Measurements from ENCODE around the gene OPCML. TPM values are rescaled to one million over a fixed set of nuclear protein-coding genes. Genes with fewer than 3 reads are reported as not detected.

Gene OPCML
- total RNA-seq, 2 experiments from 2014 or later: not detected

GRCh38 chr11:132792341-132793140 lies 739.8 kb downstream of the OPCML start:
- Mint-ChIP-seq H3K27me3 (no peaks in the 10 kb centered on the region), H3K9me3 (no peaks in the 10 kb centered on the region), H3K27ac (no peak overlapping the region), H3K4me3 (no peak overlapping the region), H3K4me1 (no peaks in the 10 kb centered on the region), H3K36me3 (no peaks in the 10 kb centered on the region)
- DNase-seq (no peak), ATAC-seq (ENCODE audit: low read depth) (no peak)
- POLR2A ChIA-PET: no interaction called here

GRCh38 chr11:132790971-132791370 lies 741.3 kb downstream of the OPCML start:
- Mint-ChIP-seq H3K4me3 (no peak overlapping the region), H3K4me1 (no peaks in the 10 kb centered on the region), H3K36me3 (peaks cover 1% of the 10 kb centered on the region), H3K27ac (no peak overlapping the region), H3K27me3 (no peaks in the 10 kb centered on the region), H3K9me3 (no peaks in the 10 kb centered on the region)
- POLR2A ChIA-PET: no interaction called here
- ATAC-seq (ENCODE audit: low read depth) (no peak), DNase-seq (no peak)

GRCh38 chr11:132790466-132790865 lies 741.8 kb downstream of the OPCML start:
- no peak for ATAC-seq (ENCODE audit: low read depth)
- peaks cover 1% of the 10 kb centered on the region for H3K36me3 Mint-ChIP-seq
- H3K4me3 Mint-ChIP-seq: no peak overlapping the region
- H3K27ac Mint-ChIP-seq: no peak overlapping the region
- H3K27me3 Mint-ChIP-seq: no peaks in the 10 kb centered on the region
- no peaks in the 10 kb centered on the region for H3K9me3 Mint-ChIP-seq
- no peak for DNase-seq
- H3K4me1 Mint-ChIP-seq: no peaks in the 10 kb centered on the region
- POLR2A ChIA-PET: no interaction called here

- ATAC-seq (ENCODE audit: low read depth) (no peak), DNase-seq (no peak)
- POLR2A ChIA-PET: interaction anchor here (0.6 kb wide), 1 partner anchor 137 kb away, joined by 3 read pairs; no protein-coding TSS in a partner anchor
- Mint-ChIP-seq H3K4me3 (no peak overlapping the region), H3K36me3 (peaks cover 1% of the 10 kb centered on the region), H3K9me3 (no peaks in the 10 kb centered on the region), H3K27ac (no peak overlapping the region), H3K27me3 (no peaks in the 10 kb centered on the region), H3K4me1 (no peaks in the 10 kb centered on the region)
Measured at GRCh38 chr11:132788816-132789325, 743.4 kb downstream of the OPCML start.

GRCh38 chr11:132785878-132786277 lies 746.4 kb downstream of the OPCML start:
- no peak for DNase-seq
- no peak overlapping the region for H3K27ac Mint-ChIP-seq
- H3K9me3 Mint-ChIP-seq: no peaks in the 10 kb centered on the region
- H3K36me3 Mint-ChIP-seq: peaks cover 1% of the 10 kb centered on the region
- H3K27me3 Mint-ChIP-seq: no peaks in the 10 kb centered on the region
- H3K4me1 Mint-ChIP-seq: no peaks in the 10 kb centered on the region
- no peak for ATAC-seq (ENCODE audit: low read depth)
- no peak overlapping the region for H3K4me3 Mint-ChIP-seq
- POLR2A ChIA-PET: no interaction called here

GRCh38 chr11:132784441-132784840 lies 747.9 kb downstream of the OPCML start:
- no peaks in the 10 kb centered on the region for H3K4me1 Mint-ChIP-seq
- POLR2A ChIA-PET: no interaction called here
- H3K27ac Mint-ChIP-seq: no peak overlapping the region
- peaks cover 1% of the 10 kb centered on the region for H3K36me3 Mint-ChIP-seq
- H3K4me3 Mint-ChIP-seq: no peak overlapping the region
- no peaks in the 10 kb centered on the region for H3K9me3 Mint-ChIP-seq
- ATAC-seq (ENCODE audit: low read depth) (no peak), DNase-seq (no peak)
- no peaks in the 10 kb centered on the region for H3K27me3 Mint-ChIP-seq

- Mint-ChIP-seq H3K4me1 (peaks cover 4% of the 10 kb centered on the region), H3K36me3 (peaks cover 1% of the 10 kb centered on the region), H3K27ac (no peak overlapping the region), H3K4me3 (no peak overlapping the region), H3K9me3 (no peaks in the 10 kb centered on the region), H3K27me3 (no peaks in the 10 kb centered on the region)
- POLR2A ChIA-PET: no interaction called here
- no peak for DNase-seq
- no peak for ATAC-seq (ENCODE audit: low read depth)
Measured at GRCh38 chr11:132782102-132782501, 750.2 kb downstream of the OPCML start.

- Mint-ChIP-seq H3K4me1 (peaks cover 21% of the 10 kb centered on the region), H3K27me3 (no peaks in the 10 kb centered on the region), H3K36me3 (peaks cover 2% of the 10 kb centered on the region), H3K9me3 (peaks cover 3% of the 10 kb centered on the region), H3K4me3 (no peak overlapping the region), H3K27ac (no peak overlapping the region)
- DNase-seq (no peak), ATAC-seq (ENCODE audit: low read depth) (no peak)
- POLR2A ChIA-PET: no interaction called here
Measured at GRCh38 chr11:132780046-132780445, 752.3 kb downstream of the OPCML start.

- DNase-seq: no peak
- Mint-ChIP-seq H3K27ac (no peak overlapping the region), H3K4me1 (peaks cover 21% of the 10 kb centered on the region), H3K9me3 (peaks cover 3% of the 10 kb centered on the region), H3K27me3 (no peaks in the 10 kb centered on the region), H3K4me3 (no peak overlapping the region), H3K36me3 (peaks cover 2% of the 10 kb centered on the region)
- ATAC-seq (ENCODE audit: low read depth): no peak
- POLR2A ChIA-PET: no interaction called here
Measured at GRCh38 chr11:132779497-132779896, 752.8 kb downstream of the OPCML start.

GRCh38 chr11:132777067-132777975 lies 755.0 kb downstream of the OPCML start:
- ATAC-seq (ENCODE audit: low read depth) (peak; percentile 71), DNase-seq (no peak)
- Mint-ChIP-seq H3K4me1 (peaks cover 34% of the 10 kb centered on the region), H3K27ac (peak overlapping the region; percentile 72), H3K9me3 (peaks cover 3% of the 10 kb centered on the region), H3K36me3 (peaks cover 2% of the 10 kb centered on the region), H3K27me3 (no peaks in the 10 kb centered on the region), H3K4me3 (peak overlapping the region; percentile 50)
- POLR2A ChIA-PET: no interaction called here

- H3K9me3 Mint-ChIP-seq: peaks cover 3% of the 10 kb centered on the region
- H3K27ac Mint-ChIP-seq: peak overlapping the region; percentile 89
- H3K4me3 Mint-ChIP-seq: peak overlapping the region; percentile 71
- H3K36me3 Mint-ChIP-seq: peaks cover 2% of the 10 kb centered on the region
- POLR2A ChIA-PET: no interaction called here
- ATAC-seq (ENCODE audit: low read depth) (no peak), DNase-seq (no peak)
- peaks cover 4% of the 10 kb centered on the region for H3K27me3 Mint-ChIP-seq
- H3K4me1 Mint-ChIP-seq: peaks cover 36% of the 10 kb centered on the region
Measured at GRCh38 chr11:132773751-132774150, 758.5 kb downstream of the OPCML start.

- H3K4me1 Mint-ChIP-seq: peaks cover 33% of the 10 kb centered on the region
- peak overlapping the region; percentile 71 for H3K4me3 Mint-ChIP-seq
- no peak for DNase-seq
- POLR2A ChIA-PET: interaction anchor here (0.5 to 0.7 kb wide), 2 partner anchors 18 to 53 kb away, joined by 3 read pairs; no protein-coding TSS in a partner anchor
- peak; percentile 72 for ATAC-seq (ENCODE audit: low read depth)
- peaks cover 2% of the 10 kb centered on the region for H3K36me3 Mint-ChIP-seq
- H3K27ac Mint-ChIP-seq: peak overlapping the region; percentile 89
- H3K9me3 Mint-ChIP-seq: peaks cover 3% of the 10 kb centered on the region
- H3K27me3 Mint-ChIP-seq: peaks cover 12% of the 10 kb centered on the region
Measured at GRCh38 chr11:132772703-132773545, 759.4 kb downstream of the OPCML start.

GRCh38 chr11:132771746-132772145 lies 760.6 kb downstream of the OPCML start:
- Mint-ChIP-seq H3K36me3 (peaks cover 2% of the 10 kb centered on the region), H3K4me1 (peaks cover 29% of the 10 kb centered on the region), H3K27me3 (peaks cover 12% of the 10 kb centered on the region), H3K9me3 (peaks cover 3% of the 10 kb centered on the region), H3K4me3 (no peak overlapping the region), H3K27ac (no peak overlapping the region)
- POLR2A ChIA-PET: no interaction called here
- no peak for ATAC-seq (ENCODE audit: low read depth)
- DNase-seq: no peak
